GM19023 (cell line): Measurements from ENCODE around the gene ELAC2.

Source experiments
- ATAC-seq: cut with Tn5 transposase; IDR thresholded peaks from one replicate; pipeline ENCODE4 v1.9.1; 2021; ENCODE audit warnings: mild to moderate bottlenecking, moderate library complexity; ENCODE audit not compliant: unreplicated experiment

ELAC2 gene

DNA sequence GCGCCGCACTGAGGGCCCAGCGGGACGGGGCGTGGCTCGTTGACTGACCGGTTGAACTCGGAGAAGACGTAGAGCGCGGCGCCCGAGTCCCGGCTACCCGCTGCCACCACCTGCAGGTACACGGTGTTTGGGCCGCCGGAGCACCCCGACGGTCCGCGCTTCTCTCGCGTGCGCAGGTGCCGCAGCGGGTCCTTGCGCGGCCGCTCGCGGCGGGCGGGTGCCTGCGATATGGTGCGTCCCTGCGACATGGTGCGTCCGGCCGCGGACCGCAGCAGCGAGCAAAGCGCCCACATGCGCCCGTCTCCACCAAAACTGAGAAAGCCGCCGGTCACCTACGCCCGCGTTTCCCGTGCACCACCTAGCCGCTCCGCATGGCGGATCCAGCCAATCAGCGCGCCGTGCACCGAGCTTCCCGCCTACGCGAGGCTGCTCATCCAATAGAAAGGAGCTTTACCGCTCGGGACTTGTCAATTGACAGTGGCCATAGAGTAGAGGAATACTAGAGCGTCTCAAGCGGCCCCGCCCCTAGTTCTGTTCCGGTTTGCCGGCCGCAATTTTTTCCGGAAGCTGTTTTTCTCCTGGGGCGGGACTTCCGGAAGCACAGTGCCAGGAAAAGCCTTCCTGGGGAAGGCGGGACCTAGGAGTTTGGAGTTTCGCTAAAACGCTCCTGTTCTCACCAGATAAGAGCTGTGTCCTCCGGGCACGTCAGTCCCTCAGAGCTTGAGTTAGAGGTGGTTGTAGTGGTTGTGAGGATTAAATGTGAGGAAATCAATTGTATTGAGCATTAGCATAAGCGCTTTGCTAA lies at the start of gene ELAC2:
Gene ELAC2 (minus strand): TSS at position 373 of the 805 bp plus-strand sequence. CDS start 80 bp downstream, at position 293.
- peak; percentile 99 for ATAC-seq

DNA sequence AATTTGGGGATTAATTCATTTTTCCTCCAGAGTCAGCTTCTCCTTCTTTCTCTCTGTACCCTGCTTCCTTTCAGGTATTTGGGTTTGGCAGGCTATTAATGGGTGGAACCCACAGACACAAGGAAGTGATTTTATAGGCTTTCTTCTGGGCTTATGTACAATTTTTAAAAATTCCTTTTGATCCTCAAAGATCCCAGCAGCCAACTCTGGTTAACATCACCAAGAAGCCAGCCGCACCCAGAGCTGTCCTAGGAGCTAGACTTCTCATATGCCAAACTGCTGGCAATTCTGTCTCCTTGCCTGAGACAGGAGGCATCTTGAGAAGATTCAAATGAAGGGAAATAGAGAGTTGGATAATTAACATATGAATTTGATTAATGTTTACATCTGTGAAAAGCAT lies 47.2 kb upstream of the ELAC2 start:
- no peak for ATAC-seq

DNA sequence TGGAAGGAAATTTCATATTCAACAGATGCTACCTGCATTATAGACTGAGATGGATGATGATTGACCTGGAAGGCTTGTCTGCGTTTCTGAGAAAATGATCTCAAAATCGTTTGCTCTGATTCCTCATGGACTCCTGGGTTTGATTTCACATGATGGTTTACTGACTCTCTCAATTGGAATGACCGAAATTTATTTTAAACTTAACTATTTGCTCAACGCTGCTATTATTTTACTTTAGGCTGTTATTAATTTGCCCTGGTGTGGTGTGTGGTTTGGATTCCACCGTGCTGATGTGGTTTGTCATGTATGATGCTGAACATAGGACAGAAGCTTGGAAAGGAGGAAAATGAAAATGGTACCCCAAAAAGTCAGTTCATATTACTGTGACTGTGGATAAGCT lies 37.3 kb upstream of the ELAC2 start:
- ATAC-seq = no peak

- ATAC-seq = no peak
Measured at GRCh38 chr17:13054666-13055065, 36.8 kb upstream of the ELAC2 start.

GRCh38 chr17:13051915-13052314 lies 34.1 kb upstream of the ELAC2 start:
- no peak for ATAC-seq

GRCh38 chr17:13047011-13047606 lies 29.3 kb upstream of the ELAC2 start:
- no peak for ATAC-seq

DNA sequence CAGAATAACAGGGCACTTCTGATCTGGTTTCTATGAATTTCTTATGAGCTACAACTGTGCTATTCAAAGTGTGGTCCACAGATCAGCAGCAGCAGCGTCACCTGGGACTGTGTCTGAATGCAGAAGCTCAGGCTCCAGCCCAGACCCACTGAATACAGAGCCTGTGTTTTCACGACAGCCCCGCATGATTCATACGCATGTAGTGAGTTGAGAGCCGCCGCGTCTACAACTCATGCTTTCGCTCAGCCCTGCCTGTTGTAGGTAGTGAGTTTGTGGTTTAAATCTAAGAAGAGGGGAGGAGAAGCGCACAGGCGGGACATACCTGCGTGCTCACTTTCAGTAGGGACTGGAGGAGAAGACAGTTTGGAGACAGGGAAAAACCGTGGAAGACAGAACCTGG lies 28.5 kb upstream of the ELAC2 start:
- no peak for ATAC-seq

DNA sequence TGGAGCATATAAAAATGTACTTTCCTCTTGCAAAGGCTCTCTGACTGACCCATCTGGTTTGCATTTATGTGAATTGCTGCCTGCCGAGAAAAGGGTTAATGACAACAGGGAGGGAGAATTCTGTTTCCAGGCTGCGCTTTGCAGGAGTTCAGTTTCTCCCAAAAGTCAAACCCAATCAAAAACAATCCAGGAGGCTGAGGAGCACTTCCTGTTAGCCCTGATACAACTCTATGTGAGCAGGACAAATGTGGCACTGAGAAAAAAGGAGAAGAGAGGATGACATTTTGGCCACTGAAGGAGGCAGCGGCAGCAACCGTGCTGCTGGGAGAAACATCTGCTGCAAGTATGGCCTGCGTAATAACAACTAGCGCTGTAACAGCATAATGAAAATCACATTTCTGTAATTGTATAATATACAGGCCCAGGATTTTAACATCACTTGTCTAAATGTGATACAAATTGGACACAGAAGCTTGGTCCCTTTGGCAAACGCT lies 26.8 kb upstream of the ELAC2 start:
- no peak for ATAC-seq

- no peak for ATAC-seq
Measured at GRCh38 chr17:13038931-13039665, 21.3 kb upstream of the ELAC2 start.

- ATAC-seq = no peak
Measured at GRCh38 chr17:13036751-13037150, 18.9 kb upstream of the ELAC2 start.

DNA sequence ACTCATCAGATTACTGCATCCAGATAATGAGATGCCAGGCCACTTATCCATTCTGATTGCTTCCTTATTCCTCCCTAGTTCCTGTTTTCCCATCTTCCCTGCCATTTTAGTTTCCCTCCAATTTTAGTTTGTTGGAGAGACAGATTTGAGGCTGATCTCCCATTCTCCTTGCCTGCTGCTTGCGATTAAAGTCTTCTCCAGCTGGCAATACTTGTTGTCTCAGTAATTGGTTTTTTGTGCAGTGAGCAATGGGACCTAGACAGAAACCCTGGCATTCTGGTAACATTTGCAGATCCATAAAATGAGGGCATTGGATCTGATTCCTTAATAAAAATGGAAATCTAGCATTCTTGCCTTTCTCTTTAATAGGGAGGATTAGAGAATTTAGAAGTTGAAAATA lies 17.6 kb upstream of the ELAC2 start:
- ATAC-seq = no peak

- ATAC-seq = no peak
Measured at GRCh38 chr17:13031718-13032350, 14.0 kb upstream of the ELAC2 start.

DNA sequence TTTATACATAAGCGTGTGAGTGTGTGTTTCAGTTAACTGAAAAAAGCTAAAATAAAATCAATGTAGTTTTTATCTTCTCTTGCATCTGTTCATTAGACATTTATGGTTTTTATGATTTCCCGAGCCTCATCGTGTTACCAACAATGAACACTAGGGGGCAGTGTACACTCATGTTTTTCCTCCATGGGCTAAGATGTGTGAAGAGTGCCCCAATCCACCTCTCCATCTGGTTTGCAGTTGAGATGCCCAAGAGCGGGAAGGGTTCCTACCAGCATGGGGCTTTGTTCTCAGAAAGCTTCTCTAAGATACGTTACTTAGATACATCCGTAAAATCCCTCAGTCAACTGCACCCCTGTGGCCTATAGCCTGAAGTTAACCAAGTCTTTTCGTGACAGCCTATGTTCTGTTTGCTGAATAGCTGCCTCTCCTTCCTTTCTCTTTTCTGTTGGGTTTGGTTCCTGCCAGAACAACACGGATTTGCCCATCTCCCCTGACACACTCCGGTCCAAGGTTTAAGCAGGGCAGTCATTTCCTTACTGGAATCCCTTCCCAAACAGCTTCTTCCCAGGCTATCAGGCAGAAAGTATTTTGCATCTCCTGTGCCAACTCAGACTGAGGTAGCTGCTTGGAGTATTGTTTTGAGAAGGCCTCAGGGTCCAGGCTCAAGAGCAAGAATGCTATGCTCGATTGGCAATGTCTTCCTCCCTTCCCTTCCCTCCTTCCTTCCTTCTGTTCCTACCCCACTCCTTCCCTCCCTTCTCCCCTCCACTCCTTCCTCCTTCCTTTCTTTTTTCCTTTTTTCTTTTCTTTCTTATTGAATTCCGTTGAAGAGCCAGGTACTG lies 12.9 kb upstream of the ELAC2 start:
- ATAC-seq = no peak

DNA sequence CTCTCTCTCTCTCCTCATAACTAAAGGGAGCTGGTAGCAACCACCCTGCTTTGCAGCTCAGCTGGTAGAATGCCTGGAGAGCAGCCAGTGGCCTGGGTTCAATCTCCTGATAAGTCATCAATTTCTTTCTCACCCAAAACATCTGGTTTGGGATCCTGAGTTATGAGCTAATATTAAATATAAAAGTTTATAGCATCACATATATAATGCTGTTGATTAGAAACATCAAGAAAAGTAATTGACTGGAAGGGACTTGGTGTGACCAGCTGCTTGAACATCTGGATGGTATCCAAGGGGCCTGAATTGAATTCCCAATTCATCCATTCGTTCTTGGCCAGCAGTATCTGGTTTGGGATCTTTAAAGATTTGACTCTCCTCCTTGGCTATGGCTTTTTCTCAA lies 12.2 kb upstream of the ELAC2 start:
- no peak for ATAC-seq

- ATAC-seq = no peak
Measured at GRCh38 chr17:13029340-13029739, 11.5 kb upstream of the ELAC2 start.

- ATAC-seq = no peak
Measured at GRCh38 chr17:13027246-13027645, 9.4 kb upstream of the ELAC2 start.

GRCh38 chr17:13025687-13026086 lies 7.9 kb upstream of the ELAC2 start:
- ATAC-seq = no peak

DNA sequence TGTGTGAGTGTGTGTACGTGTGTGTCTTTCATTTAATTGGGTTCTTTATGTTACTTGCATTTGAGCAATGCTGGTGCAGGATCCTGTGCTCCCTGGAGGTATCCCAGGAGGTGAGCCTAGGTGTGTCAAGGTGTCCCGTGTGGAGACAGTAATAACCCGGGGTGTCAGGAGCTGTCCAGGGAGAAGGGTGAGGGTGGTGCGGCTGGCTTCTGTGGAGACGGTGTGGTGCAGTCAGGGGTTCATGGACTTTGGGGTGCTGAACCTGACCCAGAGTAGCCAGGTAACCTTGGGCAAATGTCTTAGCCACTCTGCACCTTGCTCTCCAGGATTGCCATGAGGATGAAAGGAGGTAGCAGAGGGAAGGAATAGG lies 7.4 kb upstream of the ELAC2 start:
- no peak for ATAC-seq

DNA sequence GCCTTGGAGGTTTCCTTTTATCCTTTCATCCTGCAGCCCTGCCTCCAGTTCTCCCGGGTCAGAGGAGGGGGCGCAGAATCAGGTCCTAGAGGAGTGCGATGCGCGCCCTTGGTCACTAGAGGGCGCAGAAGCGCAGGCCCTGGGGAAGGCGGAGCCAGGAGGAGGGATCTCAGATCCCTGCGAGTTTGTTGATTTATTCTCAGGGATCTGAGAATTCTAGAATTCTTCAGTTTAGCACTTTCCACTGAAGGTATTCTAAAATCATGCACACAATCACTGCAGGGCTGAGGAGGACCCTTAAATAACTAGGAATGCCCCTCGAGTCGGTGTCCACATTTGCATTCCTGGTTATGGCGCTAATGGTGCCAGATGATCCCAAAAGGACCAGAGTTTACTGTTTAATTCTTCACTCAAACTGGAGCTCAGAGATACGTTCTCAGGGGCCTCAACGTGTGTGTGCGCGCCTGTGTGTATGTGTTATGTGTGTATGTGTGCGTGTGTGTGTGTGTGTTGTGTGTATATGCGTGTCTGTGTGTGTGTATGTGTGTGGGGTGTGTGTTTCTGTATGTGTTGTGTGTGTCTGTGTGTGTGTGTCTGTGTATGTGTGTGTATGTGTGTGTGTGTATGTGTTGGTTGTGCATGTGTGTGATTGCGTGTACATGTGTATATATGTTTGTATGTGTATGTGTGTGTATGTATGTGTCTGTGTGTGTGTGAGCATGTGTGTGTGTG lies 6.9 kb upstream of the ELAC2 start:
- peak; percentile 95 for ATAC-seq

GRCh38 chr17:13024016-13024415 lies 6.2 kb upstream of the ELAC2 start:
- peak; percentile 5 for ATAC-seq
